ENCODE results near the gene STX17. TPM values are rescaled to one million over a fixed set of nuclear protein-coding genes. Genes with fewer than 3 reads are reported as not detected.

STX17 gene
- total RNA-seq, 1 experiment from 2014 or later, result 9.3 TPM

DNA sequence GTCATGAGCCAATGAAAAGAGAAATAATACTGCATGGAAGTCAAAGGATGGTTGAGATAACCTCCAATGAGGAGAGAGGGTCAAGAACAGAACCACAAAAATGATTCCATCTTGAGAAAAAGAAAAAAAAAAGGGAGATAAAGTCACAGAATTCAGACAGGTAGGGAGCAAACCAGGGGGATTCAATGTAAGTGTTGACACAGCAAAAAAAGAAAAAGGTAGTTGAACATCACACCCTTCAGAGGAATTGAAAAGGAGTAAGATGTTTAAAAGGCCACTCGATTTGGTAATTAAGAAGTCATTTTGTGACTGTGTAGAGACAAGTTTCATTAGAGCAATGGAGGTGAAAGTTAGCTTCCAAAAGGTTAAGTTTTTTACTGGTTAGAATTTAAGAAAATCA lies 113.1 kb downstream of the STX17 start:
- Histone ChIP-seq H3K4me3 (ENCODE audit: insufficient read depth, low read depth, low read length) (no peak overlapping the region), H3K27me3 (ENCODE audit: control insufficient read depth, insufficient read depth, low read length) (no peaks in the 10 kb centered on the region), H3K36me3 (replicated peaks; ENCODE audit: control insufficient read depth, insufficient read depth, low read length) (no peaks in the 10 kb centered on the region; the same call in none of the 2 replicates)
- no peak for DNase-seq

Other genes starting within 250 kb of the STX17 start
- 0.10 and 0.18 TPM in 2 replicates for gene NR4A3, start 84.8 kb upstream of the STX17 start, total RNA-seq (2014; rRNA removed; shearing (Covaris generic))
- 14.8 and 16.3 TPM in 2 replicates for gene ERP44, start 192.3 kb downstream of the STX17 start, total RNA-seq (2014; rRNA removed; shearing (Covaris generic))
- gene INVS, start 192.6 kb downstream of the STX17 start, total RNA-seq (2014; rRNA removed; shearing (Covaris generic)), result 9.4 and 13.3 TPM in 2 replicates

Data from H7 (cell line).